Mesothelial cell of epicardium (in vitro differentiated cells): ENCODE measurements around the gene FOXN3. TPM values are rescaled to one million over a fixed set of nuclear protein-coding genes. Genes with fewer than 3 reads are reported as not detected.

Source experiments
- DNase-seq, 2 experiments: peaks; one replicate each; pipeline ENCODE4 v3.0.0; 2021; ENCODE audit warnings: low spot score in 2 of 2; ENCODE audit not compliant: unreplicated experiment in 2 of 2
- H3K27ac Mint-ChIP-seq: 2 replicates; pipeline ENCODE4 v1.8.0; 2021; ENCODE audit warnings: mixed read lengths
- H3K27me3 Mint-ChIP-seq: 2 replicates; pipeline ENCODE4 v1.8.0; 2021; ENCODE audit warnings: low read depth, mixed read lengths
- H3K36me3 Mint-ChIP-seq: 2 replicates; pipeline ENCODE4 v1.8.0; 2021; ENCODE audit warnings: mixed read lengths
- H3K4me1 Mint-ChIP-seq: 2 replicates; pipeline ENCODE4 v1.8.0; 2021; ENCODE audit warnings: mixed read lengths
- H3K4me3 Mint-ChIP-seq: 2 replicates; pipeline ENCODE4 v1.8.0; 2021; ENCODE audit warnings: mild to moderate bottlenecking, moderate library complexity, mixed read lengths
- H3K9me3 Mint-ChIP-seq: 2 replicates; pipeline ENCODE4 v1.8.0; 2021; ENCODE audit warnings: mixed read lengths
- CTCF ChIP-seq: fragments of 200-600 bp; sonication (generic); IDR thresholded peaks from one replicate; pipeline ENCODE4 v1.5.0; 2021; ENCODE audit warnings: antibody characterized with exemption; ENCODE audit not compliant: unreplicated experiment
- total RNA-seq: library from RNA; stranded (reverse); gene quantifications from 3 replicates; pipeline ENCODE4 v1.2.1, GENCODE V29; 2021

Gene FOXN3
- total RNA-seq, 1 donor from 2014 or later = 124 TPM

GRCh38 chr14:89171168-89171567 lies 245.9 kb downstream of the FOXN3 start:
- TF ChIP-seq CTCF = no peak
- DNase-seq = no peak
- no peak overlapping the region for H3K4me3 Mint-ChIP-seq
- H3K9me3 Mint-ChIP-seq = peaks cover 39% of the 10 kb centered on the region
- no peak overlapping the region for H3K27ac Mint-ChIP-seq
- H3K4me1 Mint-ChIP-seq = peaks cover 4% of the 10 kb centered on the region
- H3K27me3 Mint-ChIP-seq = no peaks in the 10 kb centered on the region
- H3K36me3 Mint-ChIP-seq = peaks cover 64% of the 10 kb centered on the region

DNA sequence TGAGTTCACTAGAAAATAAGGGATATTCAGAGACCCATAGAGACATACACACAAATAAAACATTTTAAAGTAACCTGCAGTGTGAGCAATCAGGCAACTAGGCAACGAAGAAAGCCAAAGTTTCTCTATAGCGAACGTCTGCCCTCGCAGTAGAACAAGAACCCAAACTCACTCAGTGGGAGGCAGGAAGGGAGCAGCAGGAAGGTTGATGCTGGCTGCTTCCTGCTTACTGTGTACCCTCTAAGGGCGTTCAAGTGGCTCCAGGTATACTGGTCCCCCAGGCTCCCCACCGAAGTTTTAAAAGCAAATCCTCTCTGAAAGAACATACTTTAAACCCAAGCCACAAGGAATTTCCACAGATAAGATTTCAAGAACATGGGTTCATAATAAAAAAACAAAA lies 249.3 kb downstream of the FOXN3 start:
- peaks cover 43% of the 10 kb centered on the region for H3K36me3 Mint-ChIP-seq
- no peaks in the 10 kb centered on the region for H3K27me3 Mint-ChIP-seq
- no peak for TF ChIP-seq CTCF
- H3K27ac Mint-ChIP-seq = no peak overlapping the region
- DNase-seq = no peak
- H3K4me3 Mint-ChIP-seq = no peak overlapping the region
- peaks cover 11% of the 10 kb centered on the region for H3K4me1 Mint-ChIP-seq
- peaks cover 32% of the 10 kb centered on the region for H3K9me3 Mint-ChIP-seq

DNA sequence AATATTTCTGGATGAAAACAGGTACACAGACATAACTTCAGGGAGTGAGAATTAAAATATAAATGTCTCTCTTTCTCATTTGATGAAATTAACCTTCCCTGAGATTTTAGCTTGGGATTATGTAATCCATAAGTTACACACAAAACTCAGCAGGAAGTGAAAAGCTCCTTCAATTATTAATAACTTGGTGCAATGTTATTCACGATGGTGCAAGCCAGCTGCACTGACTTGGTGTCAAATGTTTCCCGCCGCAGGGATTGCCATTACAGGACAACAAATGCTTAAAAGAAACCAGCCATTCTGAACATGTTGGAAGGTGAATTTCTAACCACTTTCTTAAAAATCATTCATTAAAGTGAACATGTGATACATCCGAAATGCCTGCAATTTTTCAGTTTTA lies 250.4 kb downstream of the FOXN3 start:
- TF ChIP-seq CTCF = no peak
- Mint-ChIP-seq H3K9me3 (peaks cover 23% of the 10 kb centered on the region), H3K27me3 (no peaks in the 10 kb centered on the region), H3K36me3 (peaks cover 33% of the 10 kb centered on the region), H3K4me3 (no peak overlapping the region), H3K4me1 (peaks cover 11% of the 10 kb centered on the region), H3K27ac (no peak overlapping the region)
- DNase-seq = no peak

GRCh38 chr14:89165189-89166181 lies 251.5 kb downstream of the FOXN3 start:
- peaks cover 11% of the 10 kb centered on the region for H3K4me1 Mint-ChIP-seq
- TF ChIP-seq CTCF = no peak
- H3K27me3 Mint-ChIP-seq = no peaks in the 10 kb centered on the region
- no peak overlapping the region for H3K4me3 Mint-ChIP-seq
- peaks cover 31% of the 10 kb centered on the region for H3K36me3 Mint-ChIP-seq
- H3K27ac Mint-ChIP-seq = peak overlapping the region; percentile 27
- DNase-seq = no peak
- peaks cover 18% of the 10 kb centered on the region for H3K9me3 Mint-ChIP-seq

GRCh38 chr14:89164168-89165073 lies 252.6 kb downstream of the FOXN3 start:
- no peak for DNase-seq
- H3K36me3 Mint-ChIP-seq = peaks cover 28% of the 10 kb centered on the region
- TF ChIP-seq CTCF = no peak
- no peak overlapping the region for H3K4me3 Mint-ChIP-seq
- no peak overlapping the region for H3K27ac Mint-ChIP-seq
- H3K4me1 Mint-ChIP-seq = peaks cover 11% of the 10 kb centered on the region
- H3K27me3 Mint-ChIP-seq = no peaks in the 10 kb centered on the region
- peaks cover 11% of the 10 kb centered on the region for H3K9me3 Mint-ChIP-seq
